ENCODE results near the gene KCTD1. TPM values are rescaled to one million over a fixed set of nuclear protein-coding genes. Genes with fewer than 3 reads are reported as not detected.

Gene KCTD1
- polyA plus RNA-seq, 3 donors = 0.40 TPM; not detected in 2

DNA sequence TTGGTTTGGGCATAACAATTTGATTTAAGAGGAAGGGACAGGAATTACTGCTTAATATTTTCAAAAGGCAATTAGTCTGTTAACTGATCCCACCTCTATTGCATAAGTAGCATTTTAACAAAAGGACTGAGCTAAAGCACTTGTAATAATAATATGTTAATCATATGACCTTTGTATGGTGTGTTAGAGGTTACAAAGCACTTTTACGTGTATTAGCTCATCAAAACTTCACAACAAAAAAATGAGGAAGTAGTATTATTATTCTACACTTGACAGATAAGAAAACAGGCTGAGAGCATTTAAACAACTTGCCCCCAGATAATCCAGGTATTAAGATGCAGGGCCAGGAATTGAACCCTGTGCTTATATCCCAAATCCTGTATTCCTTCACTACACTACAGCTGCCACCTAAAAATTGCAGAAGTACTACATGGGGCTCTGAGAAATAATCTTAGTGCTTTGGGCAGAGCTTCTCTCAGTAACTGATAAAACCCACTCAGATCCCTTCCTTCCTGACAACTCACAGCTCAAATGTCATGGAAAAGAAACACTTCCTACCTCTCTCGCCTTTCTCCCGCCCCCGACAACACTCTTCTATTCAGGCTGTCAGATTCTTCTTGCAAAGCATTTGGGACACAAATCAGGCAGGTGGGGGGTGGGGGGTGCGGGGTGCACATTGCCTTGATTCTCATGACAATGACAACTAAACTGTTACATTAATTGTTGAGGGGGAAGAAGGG is 20.7 kb upstream of the KCTD1 start:
- WGBS (ENCODE audit: insufficient coverage) = no CpG with 5 or more reads among the region's 5 CpGs
- no peak overlapping the region for H3K27ac ChIP-seq (ENCODE audit: low read depth in 1 of 2, low read length in 2 of 2)
- TF ChIP-seq, protein P1, sequence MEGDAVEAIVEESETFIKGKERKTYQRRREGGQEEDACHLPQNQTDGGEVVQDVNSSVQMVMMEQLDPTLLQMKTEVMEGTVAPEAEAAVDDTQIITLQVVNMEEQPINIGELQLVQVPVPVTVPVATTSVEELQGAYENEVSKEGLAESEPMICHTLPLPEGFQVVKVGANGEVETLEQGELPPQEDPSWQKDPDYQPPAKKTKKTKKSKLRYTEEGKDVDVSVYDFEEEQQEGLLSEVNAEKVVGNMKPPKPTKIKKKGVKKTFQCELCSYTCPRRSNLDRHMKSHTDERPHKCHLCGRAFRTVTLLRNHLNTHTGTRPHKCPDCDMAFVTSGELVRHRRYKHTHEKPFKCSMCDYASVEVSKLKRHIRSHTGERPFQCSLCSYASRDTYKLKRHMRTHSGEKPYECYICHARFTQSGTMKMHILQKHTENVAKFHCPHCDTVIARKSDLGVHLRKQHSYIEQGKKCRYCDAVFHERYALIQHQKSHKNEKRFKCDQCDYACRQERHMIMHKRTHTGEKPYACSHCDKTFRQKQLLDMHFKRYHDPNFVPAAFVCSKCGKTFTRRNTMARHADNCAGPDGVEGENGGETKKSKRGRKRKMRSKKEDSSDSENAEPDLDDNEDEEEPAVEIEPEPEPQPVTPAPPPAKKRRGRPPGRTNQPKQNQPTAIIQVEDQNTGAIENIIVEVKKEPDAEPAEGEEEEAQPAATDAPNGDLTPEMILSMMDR (IDR thresholded peaks at IDR 0.05) = no peak

DNA sequence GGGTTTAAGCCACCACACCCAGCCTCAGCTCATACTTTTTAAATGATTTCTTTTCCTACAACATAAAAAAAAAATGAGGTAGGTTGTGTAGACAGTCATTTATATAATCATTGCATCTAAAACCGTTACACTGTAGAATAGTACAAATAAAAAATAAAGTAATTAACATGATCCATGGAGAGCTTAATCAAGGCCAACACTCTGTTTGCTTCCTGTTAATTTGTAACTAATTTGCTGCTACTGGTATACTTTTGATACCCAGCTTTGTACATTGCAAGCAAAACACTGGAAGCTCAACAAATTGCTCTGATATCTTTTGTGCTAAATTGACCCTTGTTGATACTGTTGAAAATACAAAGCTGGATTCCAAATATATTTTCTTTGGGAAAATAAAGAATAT is 20.2 kb upstream of the KCTD1 start:
- H3K9me3 Mint-ChIP-seq = peaks cover 0 to 2% (median 0%) of the 10 kb centered on the region in 7 donors
- H3K9ac ChIP-seq (ENCODE audit: insufficient read depth, low read length, poor library complexity, severe bottlenecking) = no peak overlapping the region
- H2AFZ ChIP-seq (ENCODE audit: insufficient read depth, low read depth, low read length, poor library complexity, severe bottlenecking) = no peak overlapping the region
- peaks cover 4 to 29% (median 8%) of the 10 kb centered on the region in 3 donors for H3K27me3 Mint-ChIP-seq (ENCODE audit: low read depth in 3 of 3)
- DNase-seq = no peak
- H3K36me3 Mint-ChIP-seq = no peaks in the 10 kb centered on the region
- no peaks in the 10 kb centered on the region for H3K4me1 Mint-ChIP-seq
- no peak overlapping the region for H3K4me3 Mint-ChIP-seq
- intact Hi-C loops (cut with micrococcal nuclease) = no loop called here
- H3K27me3 ChIP-seq (ENCODE audit: control insufficient read depth in 2 of 2, insufficient read depth in 2 of 2, low read length in 2 of 2) = peaks cover 4 to 6% of the 10 kb centered on the region in 2 donors
- no peak overlapping the region for H3K27ac ChIP-seq (ENCODE audit: low read depth in 1 of 2, low read length in 2 of 2)
- no peaks in the 10 kb centered on the region for H3K9me3 ChIP-seq (replicated peaks in 1 of 2; ENCODE audit: control insufficient read depth in 1 of 2, insufficient read depth in 1 of 2, low read length in 2 of 2)
- no peaks in the 10 kb centered on the region for H3K79me2 ChIP-seq (ENCODE audit: insufficient read depth, low read length)
- TF ChIP-seq, protein P1 (IDR thresholded peaks at IDR 0.05) = no peak
- no peak overlapping the region for H3K27ac Mint-ChIP-seq
- no peaks in the 10 kb centered on the region for H3K4me1 ChIP-seq (ENCODE audit: control insufficient read depth in 1 of 2, insufficient read depth in 2 of 2, low read length in 2 of 2)
- no peak overlapping the region for H3K4me2 ChIP-seq (replicated peaks; ENCODE audit: extremely low read depth, low read length, poor library complexity, severe bottlenecking)
- no peaks in the 10 kb centered on the region for H3K36me3 ChIP-seq (replicated peaks in 1 of 2; ENCODE audit: control insufficient read depth in 1 of 2, insufficient read depth in 2 of 2, low read length in 2 of 2)
- no peaks in the 10 kb centered on the region for H4K20me1 ChIP-seq (ENCODE audit: insufficient read depth, low read length)
- WGBS (ENCODE audit: insufficient coverage) = no CpG with 5 or more reads among the region's 1 CpG
- H3K4me3 ChIP-seq (replicated peaks in 1 of 3; ENCODE audit: low read depth in 2 of 3, low read length in 3 of 3) = no peak overlapping the region

More for the DNA sequence above, 20.7 kb upstream of the KCTD1 start:
- Histone ChIP-seq H3K4me1 (ENCODE audit: control insufficient read depth in 1 of 2, insufficient read depth in 2 of 2, low read length in 2 of 2) (no peaks in the 10 kb centered on the region), H3K9me3 (replicated peaks in 1 of 2; ENCODE audit: control insufficient read depth in 1 of 2, insufficient read depth in 1 of 2, low read length in 2 of 2) (no peaks in the 10 kb centered on the region), H3K4me2 (replicated peaks; ENCODE audit: extremely low read depth, low read length, poor library complexity, severe bottlenecking) (no peak overlapping the region), H4K20me1 (ENCODE audit: insufficient read depth, low read length) (no peaks in the 10 kb centered on the region), H2AFZ (ENCODE audit: insufficient read depth, low read depth, low read length, poor library complexity, severe bottlenecking) (no peak overlapping the region), H3K9ac (ENCODE audit: insufficient read depth, low read length, poor library complexity, severe bottlenecking) (no peak overlapping the region), H3K4me3 (replicated peaks in 1 of 3; ENCODE audit: low read depth in 2 of 3, low read length in 3 of 3) (no peak overlapping the region), H3K36me3 (replicated peaks in 1 of 2; ENCODE audit: control insufficient read depth in 1 of 2, insufficient read depth in 2 of 2, low read length in 2 of 2) (no peaks in the 10 kb centered on the region), H3K27me3 (ENCODE audit: control insufficient read depth in 2 of 2, insufficient read depth in 2 of 2, low read length in 2 of 2) (peaks cover 9 to 11% of the 10 kb centered on the region in 2 donors), H3K79me2 (ENCODE audit: insufficient read depth, low read length) (no peaks in the 10 kb centered on the region)
- Mint-ChIP-seq H3K9me3 (peaks cover 0 to 2% (median 0%) of the 10 kb centered on the region in 7 donors), H3K4me3 (no peak overlapping the region), H3K27ac (no peak overlapping the region), H3K4me1 (no peaks in the 10 kb centered on the region), H3K27me3 (ENCODE audit: low read depth in 3 of 3) (peaks cover 8 to 35% (median 14%) of the 10 kb centered on the region in 3 donors), H3K36me3 (no peaks in the 10 kb centered on the region)
- DNase-seq = no peak
- intact Hi-C loops (cut with micrococcal nuclease) = no loop called here

Measured in CD14-positive monocyte (primary cell).